ENCODE measurements around the gene FAM24B.

GRCh38 chr10:122822973-122823690 is 56.2 kb downstream of the FAM24B start:
- no peak for TF ChIP-seq CTCF (IDR thresholded peaks at IDR 0.05)
- no peak for TF ChIP-seq POLR2A (IDR thresholded peaks at IDR 0.05)
- no peak for TF ChIP-seq EP300 (IDR thresholded peaks at IDR 0.05)

Data from tibial nerve (tissue), 4 donors.